ENCODE measurements around the gene ADGRA1. TPM values are rescaled to one million over a fixed set of nuclear protein-coding genes. Genes with fewer than 3 reads are reported as not detected.
"Not testable (repeated sequence)": the region's sequence is repeated elsewhere in the genome, so short reads cannot be mapped to it uniquely, and the experiment has no call there.

Gene ADGRA1
- total and polyA plus RNA-seq, 2 of the 8 experiments (the other 6 are each of a cell fraction or from before 2014, with no cell fraction given) = 0.17 to 0.21 TPM

DNA sequence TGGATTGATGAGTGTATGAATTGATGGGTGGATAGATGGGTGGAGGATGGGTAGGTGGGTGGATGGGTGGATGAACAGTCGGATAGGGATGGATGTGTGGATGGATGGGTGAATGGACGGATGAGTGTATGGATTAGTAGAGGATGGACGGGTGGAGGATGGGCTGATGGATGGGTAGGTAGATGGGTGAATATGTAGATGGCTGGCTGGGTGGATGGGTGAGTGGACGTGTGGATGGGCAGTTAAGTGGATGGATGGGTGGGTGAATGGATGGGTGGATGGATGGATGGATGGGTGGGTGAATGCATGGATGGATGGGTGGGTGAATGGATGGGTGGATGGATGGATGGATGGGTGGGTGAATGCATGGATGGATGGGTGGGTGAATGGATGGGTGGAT, 87.9 kb downstream of the ADGRA1 start:
- H3K27ac ChIP-seq (ENCODE audit: low read depth, low read length); H3K18ac ChIP-seq (ENCODE audit: extremely low read depth, low read length); H2BK12ac ChIP-seq (ENCODE audit: low read depth, low read length); H2BK20ac ChIP-seq (ENCODE audit: low read length); H3K4me3 ChIP-seq (ENCODE audit: extremely low read depth in 1 of 4, insufficient read depth in 2 of 4, low read depth in 3 of 4, low read length in 4 of 4); H3K9ac ChIP-seq (replicated peaks in 1 of 4; ENCODE audit: extremely low read depth in 1 of 4, low read depth in 3 of 4, low read length in 3 of 4); FAIRE-seq; H3K4me1 ChIP-seq (replicated peaks in 1 of 4; ENCODE audit: control insufficient read depth in 3 of 4, insufficient read depth in 4 of 4, low read length in 3 of 4); H3K14ac ChIP-seq (ENCODE audit: insufficient read length); H3K79me1 ChIP-seq (ENCODE audit: low read depth, low read length); H2AFZ ChIP-seq (ENCODE audit: low read length); H3K27me3 ChIP-seq (replicated peaks in 1 of 4; ENCODE audit: control insufficient read depth in 3 of 4, extremely low read depth in 1 of 4, insufficient read depth in 3 of 4, low read length in 3 of 4); H2BK15ac ChIP-seq (ENCODE audit: low read length); H3K23ac ChIP-seq (ENCODE audit: insufficient read length); H3K4ac ChIP-seq (replicated peaks; ENCODE audit: insufficient read length, low read depth, low read length); H2BK120ac ChIP-seq (replicated peaks; ENCODE audit: low read depth, low read length); H3K79me2 ChIP-seq (ENCODE audit: control insufficient read depth in 1 of 2, insufficient read depth in 2 of 2, low read length in 2 of 2); H3K36me3 ChIP-seq (ENCODE audit: control insufficient read depth in 2 of 4, insufficient read depth in 4 of 4, low read length in 3 of 4); H2BK5ac ChIP-seq (ENCODE audit: low read depth, low read length); H3K4me2 ChIP-seq (ENCODE audit: insufficient read depth in 1 of 2, low read depth in 2 of 2, low read length in 2 of 2); H2AK5ac ChIP-seq (ENCODE audit: low read depth, low read length); DNase-seq (ENCODE audit: low read depth in 1 of 2, low spot score in 2 of 2); H4K91ac ChIP-seq (replicated peaks; ENCODE audit: insufficient read length, low read length); POLR2A ChIA-PET (ENCODE audit: partially characterized antibody); H4K8ac ChIP-seq (ENCODE audit: extremely low read depth, insufficient read depth, low read length); H4K5ac ChIP-seq (ENCODE audit: insufficient read length, low read depth, low read length); CTCF ChIA-PET (ENCODE audit: partially characterized antibody): not testable (repeated sequence)
- H3K9me3 ChIP-seq (ENCODE audit: insufficient read depth in 2 of 2, low read depth in 1 of 2, low read length in 1 of 2) = peaks cover 14 to 17% of the 10 kb centered on the region in 2 experiments
- H3K56ac ChIP-seq (replicated peaks; ENCODE audit: insufficient read length, low read depth, low read length) = peak overlapping the region; percentile 73
- H4K20me1 ChIP-seq (replicated peaks in 1 of 2; ENCODE audit: control insufficient read depth in 1 of 2, insufficient read depth in 2 of 2, low read length in 2 of 2) = peaks cover 0 to 17% of the 10 kb centered on the region in 2 experiments
- WGBS, 2 experiments (ENCODE audit: extremely low coverage in 1 of 2, insufficient coverage in 1 of 2, insufficient read length in 1 of 2, insufficient replicate concordance in 2 of 2, low coverage in 1 of 2, low lambda C conversion rate in 2 of 2, missing lambda C conversion rate in 1 of 2) = 88 to 94% methylated on average over 3 to 4 of the region's 4 CpGs
- peaks cover 26% of the 10 kb centered on the region for H3K23me2 ChIP-seq (ENCODE audit: low read depth, low read length)
